UCSD-AML1 (cell line): ENCODE data around the gene FAM3D.

ENCODE experiments used
- DNase-seq: peaks from one replicate; lab custom pipeline; 2025; ENCODE audit not compliant: unreplicated experiment; lab: John Stamatoyannopoulos, UW

FAM3D gene

GRCh38 chr3:58628823-58629562 lies 37.6 kb downstream of the FAM3D start:
- no peak for DNase-seq

DNA sequence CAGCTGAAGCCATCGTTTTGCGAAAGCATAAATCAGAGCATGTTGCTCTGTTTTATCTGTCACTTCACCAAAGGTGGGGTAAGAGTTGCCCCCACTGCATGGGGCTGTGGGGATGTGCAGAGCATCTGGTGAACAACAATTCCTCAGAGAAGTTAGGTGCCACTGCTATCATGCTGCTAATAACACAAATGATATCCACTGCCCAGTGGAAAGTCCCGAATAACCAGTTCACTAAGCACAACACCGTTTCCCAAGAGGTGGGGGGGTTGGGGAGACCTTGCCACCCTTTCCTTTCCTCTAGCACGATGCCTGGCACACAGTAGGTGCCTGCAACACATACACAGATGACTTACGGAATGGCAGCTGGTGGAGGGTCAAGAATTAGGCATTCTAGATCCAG lies 38.6 kb downstream of the FAM3D start:
- DNase-seq = no peak

GRCh38 chr3:58627570-58627885 lies 39.0 kb downstream of the FAM3D start:
- no peak for DNase-seq

DNA sequence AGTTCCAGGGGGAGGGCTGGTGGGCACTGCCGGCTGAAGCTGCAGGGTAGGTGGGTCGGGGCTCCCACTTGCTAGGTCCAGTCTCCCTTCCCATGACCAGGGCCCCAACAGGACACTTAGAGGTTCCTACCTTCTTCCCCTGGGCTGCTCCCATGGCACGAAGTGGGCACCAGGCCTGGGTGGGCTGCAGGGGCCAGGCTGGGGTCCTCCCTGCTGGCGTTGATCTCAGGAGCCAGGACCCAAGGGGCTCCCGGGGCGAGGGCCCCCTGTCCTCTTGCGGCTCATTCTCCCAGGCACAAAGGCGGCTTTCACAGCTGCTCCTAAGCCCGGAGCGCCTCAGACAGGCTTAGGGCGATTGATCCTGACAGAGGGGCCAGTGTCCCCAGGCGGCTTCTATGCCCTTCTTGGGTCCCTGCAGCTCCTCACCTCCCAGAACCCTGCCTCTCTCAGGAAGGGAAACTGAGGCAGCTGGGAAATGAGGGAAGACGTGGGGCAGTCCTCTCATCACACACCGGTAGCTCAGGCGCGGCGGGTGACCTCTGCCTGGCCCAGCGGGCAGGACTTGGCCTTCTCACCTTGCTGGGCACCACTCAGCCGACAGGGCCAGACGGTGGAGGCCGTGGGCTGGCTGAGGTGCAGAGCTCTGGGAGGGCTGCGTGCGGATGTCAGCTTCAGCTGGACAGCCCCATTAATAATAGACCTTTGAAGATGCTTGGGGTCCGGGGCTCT lies 39.6 kb downstream of the FAM3D start:
- no peak for DNase-seq

- DNase-seq = no peak
These were observed 41.3 kb downstream of the FAM3D start for GRCh38 chr3:58625196-58625824.

- DNase-seq = no peak
These were observed 42.0 kb downstream of the FAM3D start for GRCh38 chr3:58624550-58624949.

GRCh38 chr3:58623961-58624360 lies 42.6 kb downstream of the FAM3D start:
- no peak for DNase-seq

DNA sequence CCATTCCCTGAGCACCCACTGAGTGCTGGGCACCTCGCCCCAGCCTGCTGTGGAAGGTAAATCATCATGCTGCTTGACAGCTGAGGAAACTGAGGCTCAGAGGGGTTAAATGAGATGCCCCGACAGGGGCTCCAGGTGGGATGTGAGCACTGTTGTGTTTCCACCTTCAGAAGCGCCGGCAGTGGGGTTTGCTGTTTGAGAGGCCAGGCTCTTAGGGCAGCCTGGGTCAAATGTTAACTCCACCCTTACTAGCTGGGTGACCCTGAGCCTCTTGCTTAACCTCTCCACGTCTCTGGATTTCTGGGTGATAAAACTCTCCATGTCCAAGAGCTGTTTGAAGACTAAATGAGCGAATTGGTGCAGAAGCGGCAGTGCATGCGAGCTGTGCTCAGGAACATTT lies 43.1 kb downstream of the FAM3D start:
- DNase-seq = no peak

DNA sequence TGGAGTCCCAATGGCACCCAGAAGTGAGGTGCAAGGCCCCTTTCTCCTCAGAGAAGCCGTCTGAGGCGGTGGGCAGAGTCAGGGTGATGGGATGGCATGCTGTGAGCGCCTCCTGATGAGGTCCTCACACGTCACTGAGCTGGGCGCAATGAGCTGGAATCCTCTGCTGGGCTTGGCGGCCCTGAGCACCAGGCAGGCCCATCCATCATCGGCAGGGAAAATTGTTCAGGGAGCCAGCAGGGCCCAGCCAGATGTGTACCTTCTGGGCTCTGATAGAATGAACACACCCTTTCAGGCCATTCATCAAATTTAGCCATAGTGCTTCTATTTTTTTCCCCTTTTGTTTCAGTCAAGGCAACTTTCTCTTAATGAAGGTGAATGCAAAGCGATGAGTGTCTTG lies 43.7 kb downstream of the FAM3D start:
- DNase-seq = no peak

- DNase-seq = no peak
These were observed 44.1 kb downstream of the FAM3D start for GRCh38 chr3:58622436-58622835.

GRCh38 chr3:58621086-58621830 lies 45.3 kb downstream of the FAM3D start:
- no peak for DNase-seq

DNA sequence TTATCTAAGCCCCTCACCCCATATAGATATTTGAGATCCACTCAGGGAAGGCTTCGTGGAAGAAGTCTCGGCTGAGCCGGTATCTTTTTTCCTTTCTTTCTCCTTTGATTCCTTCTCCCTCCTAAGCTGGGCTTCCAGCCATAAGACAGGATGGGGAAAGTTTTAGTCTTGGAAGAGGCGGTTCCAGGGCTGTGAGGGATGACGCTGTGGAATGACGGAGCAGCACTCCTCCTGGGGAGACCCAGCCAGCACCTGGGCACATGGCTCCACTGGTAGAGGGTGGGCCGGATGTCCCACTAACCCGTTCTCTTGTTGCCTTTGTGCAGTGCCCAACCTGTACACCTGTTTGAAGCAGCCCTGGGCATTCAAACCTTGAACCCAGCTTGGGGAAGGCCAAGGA lies 46.2 kb downstream of the FAM3D start:
- DNase-seq = no peak

GRCh38 chr3:58617338-58617761 lies 49.2 kb downstream of the FAM3D start:
- DNase-seq = no peak

DNA sequence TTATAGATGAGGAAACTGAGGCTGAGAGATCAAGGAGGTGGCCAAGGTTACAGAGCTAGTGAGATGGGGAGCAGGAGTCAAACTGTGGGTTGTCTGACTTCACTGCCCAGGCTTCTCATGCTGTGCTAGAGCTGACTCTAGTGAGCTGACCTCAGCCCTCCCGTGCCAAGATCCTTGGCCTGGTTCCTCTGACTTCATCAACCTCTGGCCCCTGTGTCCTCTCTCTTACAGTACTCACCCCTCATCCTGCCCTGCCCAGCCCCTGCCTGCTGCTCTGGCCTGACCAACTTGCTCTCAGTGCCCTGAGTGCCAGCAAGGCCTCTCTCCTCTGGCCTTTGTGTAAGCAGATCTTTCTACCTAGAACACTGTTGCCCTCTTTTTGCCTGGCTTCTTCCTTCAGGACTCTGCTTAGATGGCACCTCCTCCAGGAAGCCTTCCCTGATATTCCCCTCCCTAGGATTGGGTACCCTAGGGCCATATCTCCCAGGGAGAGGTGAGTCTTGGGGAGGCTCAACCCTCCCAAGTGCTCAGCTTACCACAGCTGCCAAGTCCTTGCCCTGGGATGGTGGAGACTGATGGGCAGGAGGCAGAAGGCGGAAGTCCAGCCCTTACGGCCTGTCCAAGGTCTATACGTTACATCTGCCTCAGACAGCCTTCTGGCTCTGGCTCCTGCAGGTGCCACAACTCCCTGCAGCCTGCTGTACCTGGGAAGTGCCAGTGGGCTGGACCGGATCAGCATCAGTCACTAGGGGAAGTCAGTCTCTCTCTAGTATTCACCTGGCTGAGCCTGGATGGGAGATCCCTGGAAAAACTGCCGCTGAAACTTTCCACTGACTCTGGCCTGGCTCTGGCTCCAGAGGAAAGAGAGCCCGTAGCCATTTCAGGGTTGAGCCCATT lies 53.1 kb downstream of the FAM3D start:
- DNase-seq = no peak

DNA sequence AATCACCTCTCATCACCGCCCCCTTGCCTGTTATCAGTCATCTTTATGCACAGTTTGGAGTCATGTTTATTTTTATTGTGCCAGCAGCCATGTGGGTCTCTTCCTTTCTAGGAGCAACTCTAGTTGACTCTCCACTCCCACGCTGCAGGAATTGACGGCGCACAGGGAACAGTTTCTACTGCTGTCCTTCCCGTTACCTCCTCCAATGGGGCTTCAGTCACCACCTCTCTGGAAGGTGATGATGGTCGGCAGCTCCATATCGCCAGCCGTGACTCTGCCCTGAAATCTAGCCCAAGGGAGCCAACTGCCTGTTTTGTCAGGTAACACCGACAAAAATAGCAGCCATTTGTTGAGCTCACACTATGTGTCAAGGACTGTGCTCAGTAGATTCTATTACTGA lies 53.7 kb downstream of the FAM3D start:
- DNase-seq = no peak

- DNase-seq = no peak
These were observed 56.6 kb downstream of the FAM3D start for GRCh38 chr3:58609990-58610389.

DNA sequence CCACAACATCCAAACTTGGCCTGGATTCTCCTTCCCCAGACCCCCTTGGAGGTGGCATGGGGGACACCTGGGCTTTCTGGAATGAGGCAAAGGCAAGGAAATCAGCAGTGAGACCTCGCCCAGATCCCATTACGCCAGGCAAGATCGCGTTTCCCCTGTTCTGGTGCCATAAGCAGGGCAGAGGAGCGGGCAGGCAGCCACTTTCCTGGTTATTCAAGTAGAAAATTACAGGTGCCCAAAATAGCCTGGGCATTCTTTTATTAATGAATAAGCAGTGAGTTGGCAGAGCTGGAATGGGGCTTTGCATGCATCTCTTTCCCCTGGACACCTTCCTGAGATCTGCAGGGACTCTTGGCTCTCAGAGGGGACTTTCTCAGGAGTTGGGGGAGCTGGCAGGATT lies 57.9 kb downstream of the FAM3D start:
- DNase-seq = no peak

GRCh38 chr3:58607816-58608215 lies 58.8 kb downstream of the FAM3D start:
- no peak for DNase-seq

- no peak for DNase-seq
These were observed 59.9 kb downstream of the FAM3D start for GRCh38 chr3:58606693-58607092.

- no peak for DNase-seq
These were observed 62.5 kb downstream of the FAM3D start for GRCh38 chr3:58604031-58604430.

DNA sequence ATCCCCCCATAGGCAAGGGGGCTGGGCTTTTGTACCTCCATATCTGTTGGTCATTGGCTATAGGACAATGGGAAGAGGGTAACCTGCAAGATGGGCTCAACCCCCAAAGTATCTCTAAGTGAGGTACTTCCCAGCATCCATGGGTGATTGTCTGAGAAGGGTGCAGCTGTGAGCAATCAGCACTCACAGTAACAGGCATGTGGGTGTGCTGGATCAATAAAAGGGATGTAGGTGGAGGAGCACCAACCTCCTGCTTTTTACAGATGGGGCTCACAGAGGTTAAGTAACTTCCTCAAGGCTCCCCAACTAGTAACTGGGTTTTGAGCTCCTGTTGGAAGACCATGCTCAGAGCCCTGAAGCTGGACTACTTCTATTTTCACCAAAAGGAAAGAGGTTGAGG lies 63.0 kb downstream of the FAM3D start:
- no peak for DNase-seq
